Uterus (tissue), 4 donors: ENCODE measurements around the gene HOXA11. TPM values are rescaled to one million over a fixed set of nuclear protein-coding genes. Genes with fewer than 3 reads are reported as not detected.

Experiments
- DNase-seq, 2 donors: peaks; one replicate each; pipeline ENCODE4 v3.0.0-alpha.2; 2019 to 2020
- H3K27ac ChIP-seq, 2 donors: fragments of 200-600 bp; sonication (generic); 1 replicate in 1 of 2; 2 replicates in 1 of 2; pipeline ENCODE4 v1.5.1; 2016 to 2018
- H3K27me3 ChIP-seq, 2 donors: fragments of 200-600 bp; sonication (generic); one replicate each; pipeline ENCODE4 v1.5.1; 2018 to 2019; ENCODE audit warnings: control low read depth in 1 of 2
- H3K36me3 ChIP-seq, 2 donors: fragments of 200-600 bp; sonication (generic); one replicate each; pipeline ENCODE4 v1.5.1; 2019; ENCODE audit warnings: control low read depth in 1 of 2
- H3K4me1 ChIP-seq, 2 donors: fragments of 200-600 bp; sonication (generic); one replicate each; pipeline ENCODE4 v1.5.1; 2018 to 2019; ENCODE audit warnings: control low read depth in 1 of 2
- H3K4me3 ChIP-seq, 2 donors: fragments of 200-600 bp; sonication (generic); 1 replicate in 1 of 2; 2 replicates in 1 of 2; pipeline ENCODE4 v1.5.1; 2018 to 2019; ENCODE audit warnings: mild to moderate bottlenecking in 1 of 2
- H3K9me3 ChIP-seq, 2 donors: fragments of 200-600 bp; sonication (generic); one replicate each; pipeline ENCODE4 v1.5.1; 2019; ENCODE audit warnings: control low read depth in 1 of 2
- POLR2A ChIP-seq, 2 donors: fragments of 450-650 bp; IDR thresholded peaks; one replicate each; pipeline ENCODE4 v1.6.1; 2016; ENCODE audit warnings: antibody characterized with exemption in 2 of 2, mild to moderate bottlenecking in 1 of 2, moderate library complexity in 1 of 2
- intact Hi-C: fragments of 100-400 bp; cut with DNase I; formaldehyde crosslinking; loops from one replicate; pipeline ENCODE4 v1.15.1; 2023; ENCODE audit warnings: low total_unique reads
- total RNA-seq, 4 donors: library from RNA; depleted of rRNA in 3 of 4; stranded (reverse); fragments of >200 nt in 3 of 4; gene quantifications; one replicate each; pipeline versions ENCODE4 v1.1.0 to v1.2.4, GENCODE V29; 2014 to 2023
- TF ChIP-seq, protein P1 (sequence below), 4 experiments: fragments of 200-600 bp in 2 of 4; fragments of 450-650 bp in 2 of 4; sonication (generic) in 2 of 4; IDR thresholded peaks; one replicate each; pipeline ENCODE4 v1.5.1; 2016 to 2019; ENCODE audit warnings: antibody characterized with exemption in 4 of 4, mild to moderate bottlenecking in 2 of 4, moderate library complexity in 1 of 4
- donor health status: DM: yes; HTN: yes; CAD: no.

Gene HOXA11
- total RNA-seq, 4 donors from 2014 or later = 32.4 to 82.0 (median 57.8) TPM

DNA sequence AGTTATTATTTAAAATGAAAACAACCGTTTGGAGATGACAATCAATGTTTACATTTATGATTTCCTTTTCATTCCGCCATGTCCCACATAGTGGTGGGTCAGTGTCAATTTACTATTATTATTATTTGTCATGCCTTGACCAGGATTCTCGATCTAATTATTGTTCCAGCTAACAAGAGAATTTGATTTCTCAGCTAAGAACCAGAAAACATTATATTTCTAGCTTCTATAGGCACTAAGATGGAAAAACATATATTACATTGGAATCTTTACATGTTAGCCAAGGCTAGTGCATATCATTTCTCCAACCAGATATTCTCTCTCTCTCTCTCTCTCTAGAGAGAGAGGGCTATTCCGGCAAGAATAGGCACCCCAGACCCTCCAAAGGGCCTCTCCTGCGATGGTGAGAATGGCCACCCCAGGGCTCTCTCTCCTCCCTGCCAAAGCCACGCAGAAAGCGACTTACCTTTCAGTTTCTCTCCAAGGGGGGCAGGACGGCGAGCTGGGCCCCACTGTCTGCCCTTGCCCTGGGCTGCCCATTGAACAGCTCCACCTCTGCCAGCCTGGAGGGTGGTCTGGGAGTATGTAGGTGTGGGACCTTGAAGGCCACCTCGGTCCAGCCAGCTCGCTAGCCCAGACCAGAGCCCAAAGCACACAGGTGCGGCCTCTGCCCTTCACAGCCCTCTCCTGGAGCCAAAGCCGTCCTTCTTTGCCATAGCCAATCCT, 35.0 kb downstream of the HOXA11 start:
- Histone ChIP-seq H3K4me3 (peak overlapping the region; percentile 59 to 67), H3K27ac (peak overlapping the region; percentile 96), H3K4me1 (no peaks in the 10 kb centered on the region), H3K27me3 (no peaks in the 10 kb centered on the region), H3K9me3 (no peaks in the 10 kb centered on the region), H3K36me3 (no peaks in the 10 kb centered on the region)
- TF ChIP-seq, protein P1, sequence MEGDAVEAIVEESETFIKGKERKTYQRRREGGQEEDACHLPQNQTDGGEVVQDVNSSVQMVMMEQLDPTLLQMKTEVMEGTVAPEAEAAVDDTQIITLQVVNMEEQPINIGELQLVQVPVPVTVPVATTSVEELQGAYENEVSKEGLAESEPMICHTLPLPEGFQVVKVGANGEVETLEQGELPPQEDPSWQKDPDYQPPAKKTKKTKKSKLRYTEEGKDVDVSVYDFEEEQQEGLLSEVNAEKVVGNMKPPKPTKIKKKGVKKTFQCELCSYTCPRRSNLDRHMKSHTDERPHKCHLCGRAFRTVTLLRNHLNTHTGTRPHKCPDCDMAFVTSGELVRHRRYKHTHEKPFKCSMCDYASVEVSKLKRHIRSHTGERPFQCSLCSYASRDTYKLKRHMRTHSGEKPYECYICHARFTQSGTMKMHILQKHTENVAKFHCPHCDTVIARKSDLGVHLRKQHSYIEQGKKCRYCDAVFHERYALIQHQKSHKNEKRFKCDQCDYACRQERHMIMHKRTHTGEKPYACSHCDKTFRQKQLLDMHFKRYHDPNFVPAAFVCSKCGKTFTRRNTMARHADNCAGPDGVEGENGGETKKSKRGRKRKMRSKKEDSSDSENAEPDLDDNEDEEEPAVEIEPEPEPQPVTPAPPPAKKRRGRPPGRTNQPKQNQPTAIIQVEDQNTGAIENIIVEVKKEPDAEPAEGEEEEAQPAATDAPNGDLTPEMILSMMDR (IDR thresholded peaks at IDR 0.05) = no peak
- no peak for TF ChIP-seq POLR2A (IDR thresholded peaks at IDR 0.05)
- peak; percentile 23 to 39 for DNase-seq
- intact Hi-C loops = loop anchor here (10.0 kb wide), 1 partner anchor 55 kb away; the partner anchor contains the start of gene HOXA1

DNA sequence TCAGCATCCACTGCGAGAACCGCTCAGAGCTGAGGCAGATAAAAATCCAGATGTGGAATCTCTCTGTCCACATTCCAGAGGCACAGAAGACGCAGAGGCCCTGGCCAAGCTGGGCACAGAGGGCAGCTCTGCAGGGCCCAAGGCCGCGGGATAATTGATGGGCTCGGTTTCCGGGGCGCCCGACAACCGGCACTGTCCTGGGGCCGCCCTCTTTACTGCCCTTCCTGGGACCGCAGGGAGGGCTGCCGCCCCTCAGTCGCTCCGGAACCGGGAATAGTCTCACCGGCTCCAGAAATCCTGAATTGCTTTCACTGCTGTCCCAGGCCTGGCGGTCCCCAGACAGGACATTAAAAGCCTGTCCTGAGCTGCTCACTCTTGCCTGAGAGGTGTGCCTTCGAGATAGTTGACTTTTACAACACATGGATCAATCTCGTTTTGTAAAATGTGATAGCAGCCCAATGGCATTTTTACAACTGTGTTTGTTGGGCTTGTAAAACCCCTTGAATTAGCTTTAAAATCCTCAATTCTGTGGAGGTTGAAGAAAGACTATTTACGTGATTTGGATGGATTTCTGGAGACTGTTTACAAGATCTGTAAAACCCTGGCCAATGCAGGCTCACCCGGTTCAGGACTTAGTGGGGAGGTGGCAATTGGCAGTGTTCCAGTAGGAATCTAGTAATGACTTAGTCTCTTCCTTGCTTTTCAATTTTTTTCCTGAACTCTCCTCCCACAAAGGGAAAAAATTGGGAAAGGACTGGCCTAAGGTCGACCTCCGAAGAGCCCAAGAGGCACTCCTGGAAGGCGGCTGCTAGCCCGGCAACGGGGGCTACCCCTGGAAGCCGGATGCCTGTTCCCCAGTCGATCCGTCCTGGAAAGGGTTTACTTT, 36.0 kb downstream of the HOXA11 start:
- Histone ChIP-seq H3K4me1 (no peaks in the 10 kb centered on the region), H3K27me3 (no peaks in the 10 kb centered on the region), H3K27ac (peak overlapping the region; percentile 96), H3K4me3 (peak overlapping the region; percentile 43 to 59), H3K9me3 (no peaks in the 10 kb centered on the region), H3K36me3 (no peaks in the 10 kb centered on the region)
- intact Hi-C loops = loop anchor here (10.0 kb wide), 1 partner anchor 54 kb away; the partner anchor contains the start of gene HOXA1
- TF ChIP-seq, protein P1 (IDR thresholded peaks at IDR 0.05) = no peak
- no peak for TF ChIP-seq POLR2A (IDR thresholded peaks at IDR 0.05)
- peak in 1 of 2 donors; percentile 38 for DNase-seq

DNA sequence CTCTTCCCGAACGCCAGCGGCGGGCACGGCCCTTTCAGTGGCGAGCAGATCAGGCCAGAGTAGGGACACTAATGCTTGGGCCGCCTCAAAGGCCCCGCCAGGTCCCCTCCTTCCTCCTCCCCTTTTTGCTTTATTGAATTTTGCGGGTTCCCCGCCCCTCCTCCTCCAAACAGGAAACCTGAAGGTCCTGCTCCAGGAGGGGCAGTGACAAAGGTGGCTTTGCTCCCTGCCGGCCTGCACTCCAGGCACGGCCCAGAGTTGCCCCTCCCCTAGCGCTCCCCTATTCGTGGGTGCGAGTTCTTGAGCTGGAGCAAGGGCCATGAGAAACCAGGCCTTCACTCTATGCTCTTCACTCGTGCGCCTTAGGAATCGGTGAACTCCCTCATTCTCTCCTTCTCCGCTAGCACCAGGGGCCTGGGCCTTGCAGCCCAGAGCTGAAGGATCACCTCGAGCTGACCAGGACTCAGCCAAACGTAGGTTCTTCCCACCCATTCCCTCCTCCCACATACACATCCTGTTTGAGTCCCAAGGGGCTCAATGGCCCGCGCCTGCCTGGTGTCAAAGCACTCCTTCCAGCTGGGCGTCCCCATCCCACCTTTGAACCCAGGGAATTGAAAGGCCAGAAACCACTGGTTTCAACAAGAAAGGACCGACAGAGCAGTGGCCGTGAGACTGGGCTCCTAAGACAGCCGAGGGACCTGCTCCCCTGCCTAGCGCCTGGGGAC, 36.8 kb downstream of the HOXA11 start:
- intact Hi-C loops = loop anchor here (10.0 kb wide), 1 partner anchor 53 kb away; the partner anchor contains the start of gene HOXA1
- peak overlapping the region; percentile 96 for H3K27ac ChIP-seq
- no peak for TF ChIP-seq POLR2A (IDR thresholded peaks at IDR 0.05)
- TF ChIP-seq, protein P1 (IDR thresholded peaks at IDR 0.05) = no peak
- H3K4me3 ChIP-seq = peak overlapping the region; percentile 43 to 59
- H3K27me3 ChIP-seq = no peaks in the 10 kb centered on the region
- no peaks in the 10 kb centered on the region for H3K4me1 ChIP-seq
- H3K9me3 ChIP-seq = no peaks in the 10 kb centered on the region
- H3K36me3 ChIP-seq = no peaks in the 10 kb centered on the region
- DNase-seq = peak; percentile 31 to 37

DNA sequence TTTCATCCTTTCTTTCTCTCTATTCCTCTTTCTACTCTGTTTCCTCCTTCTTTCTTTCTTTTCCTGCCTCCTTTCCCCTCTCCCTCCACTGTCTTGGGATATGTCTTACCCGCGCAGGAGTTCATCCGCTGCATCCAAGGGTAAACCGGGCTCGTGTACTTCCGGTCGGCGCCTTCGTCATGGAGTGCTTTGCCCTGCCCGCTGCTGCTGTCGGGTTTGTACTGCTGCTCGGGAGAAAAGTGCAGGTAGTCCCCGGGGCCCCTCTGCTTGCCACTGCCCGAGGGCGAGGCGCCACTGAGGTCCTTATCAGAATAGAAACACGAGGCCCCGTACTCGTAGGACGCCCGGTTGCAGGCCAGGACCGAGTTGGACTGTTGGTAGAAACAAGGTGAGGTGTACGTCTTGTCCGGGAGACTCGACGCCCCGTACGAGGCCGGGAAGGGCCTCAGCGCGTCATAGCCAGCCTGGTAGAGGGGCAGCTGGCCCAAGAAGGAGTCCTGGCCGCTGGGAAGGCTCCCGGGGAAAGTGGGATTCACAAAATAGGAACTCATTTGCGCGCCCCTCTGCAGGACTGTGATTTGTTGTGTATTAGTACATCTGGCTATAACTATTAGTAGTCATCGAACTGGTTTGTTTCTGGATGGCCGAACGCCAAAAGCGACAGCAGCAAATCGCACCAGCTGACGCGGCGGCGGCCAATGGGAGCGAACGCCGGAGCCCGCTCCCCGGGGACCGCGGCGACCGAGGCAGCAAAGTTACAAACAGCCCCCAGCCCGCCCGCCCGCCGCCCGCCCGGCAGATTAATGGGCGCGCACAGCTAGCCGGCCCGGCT, 37.6 kb downstream of the HOXA11 start, which contains the start of gene HOXA6:
Gene HOXA6 (minus strand): TSS at position 576 of the 832 bp plus-strand sequence. CDS start 25 bp downstream, at position 551.
- no peaks in the 10 kb centered on the region for H3K27me3 ChIP-seq
- intact Hi-C loops = loop anchor here (10.0 kb wide), 1 partner anchor 53 kb away; the partner anchor contains the start of gene HOXA1
- DNase-seq = peak; percentile 57

More for the DNA sequence above, 37.6 kb downstream of the HOXA11 start, which contains the start of gene HOXA6:
- H3K27ac ChIP-seq = peak within 1 kb of the TSS; percentile 96
- peak within 1 kb of the TSS; percentile 43 to 59 for H3K4me3 ChIP-seq
- H3K9me3 ChIP-seq = no peaks in the 10 kb centered on the region
- no peaks in the 10 kb centered on the region for H3K36me3 ChIP-seq
- no peak for TF ChIP-seq POLR2A (IDR thresholded peaks at IDR 0.05)
- TF ChIP-seq, protein P1 (IDR thresholded peaks at IDR 0.05) = no peak
- no peaks in the 10 kb centered on the region for H3K4me1 ChIP-seq
